Stimulated activated CD4-positive, alpha-beta T cell treated with anti-CD3 and anti-CD28 coated beads, TNF-alpha, amount 100 ng/mL, for 24 hours (primary cell): ENCODE measurements around the gene HMOX1.
"Not testable (repeated sequence)": the region's sequence is repeated elsewhere in the genome, so short reads cannot be mapped to it uniquely, and the experiment has no call there.

Experiments
- DNase-seq, 3 experiments: peaks; one replicate each; pipeline ENCODE4 v3.0.0-alpha.2; 2020; ENCODE audit warnings: low read depth in 3 of 3

HMOX1 gene

DNA sequence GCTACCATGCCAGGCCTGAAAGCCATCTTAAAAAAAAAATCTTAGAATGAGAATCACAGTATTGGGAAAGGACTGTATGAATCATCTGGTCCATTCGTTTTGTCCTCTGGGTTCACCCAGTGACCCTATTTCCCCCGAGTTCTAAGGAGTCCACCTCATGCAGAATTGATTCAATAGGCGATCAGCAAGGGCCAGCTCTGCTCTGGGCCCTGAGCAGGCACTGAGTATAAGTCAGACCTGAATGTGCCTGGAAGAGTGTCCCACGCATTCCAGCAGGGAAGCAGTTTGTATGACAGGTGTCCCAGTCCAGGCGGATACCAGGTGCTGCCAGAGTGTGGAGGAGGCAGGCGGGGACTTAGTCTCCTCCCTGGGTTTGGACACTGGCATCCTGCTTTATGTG, 883 bp upstream of the HMOX1 start:
- DNase-seq: no peak

- DNase-seq: no peak
Observed at GRCh38 chr22:35381424-35382009, 621 bp downstream of the HMOX1 start.

- DNase-seq: no peak
Observed at GRCh38 chr22:35383679-35384071, 2.8 kb downstream of the HMOX1 start.

DNA sequence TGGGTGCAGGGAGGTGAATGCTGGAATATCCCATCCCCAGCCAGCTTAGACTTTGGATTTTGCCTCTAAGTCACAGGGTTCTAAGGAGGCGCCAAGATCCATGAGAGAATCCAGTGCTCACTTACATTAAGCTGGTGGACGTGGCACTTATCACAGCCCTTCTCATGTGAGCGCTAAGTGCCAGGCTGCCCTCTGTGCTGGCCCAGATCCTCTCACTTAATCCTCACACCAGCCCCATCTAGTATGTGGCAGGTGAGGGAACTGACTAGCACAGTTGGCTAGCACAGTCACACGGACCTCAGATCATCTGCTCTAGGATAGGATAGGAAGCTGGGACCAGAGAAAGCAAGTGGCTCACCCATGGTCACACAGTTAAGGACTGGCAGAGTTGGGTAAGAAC, 3.6 kb downstream of the HMOX1 start:
- DNase-seq: no peak

GRCh38 chr22:35384975-35385588, 4.2 kb downstream of the HMOX1 start:
- no peak for DNase-seq

DNA sequence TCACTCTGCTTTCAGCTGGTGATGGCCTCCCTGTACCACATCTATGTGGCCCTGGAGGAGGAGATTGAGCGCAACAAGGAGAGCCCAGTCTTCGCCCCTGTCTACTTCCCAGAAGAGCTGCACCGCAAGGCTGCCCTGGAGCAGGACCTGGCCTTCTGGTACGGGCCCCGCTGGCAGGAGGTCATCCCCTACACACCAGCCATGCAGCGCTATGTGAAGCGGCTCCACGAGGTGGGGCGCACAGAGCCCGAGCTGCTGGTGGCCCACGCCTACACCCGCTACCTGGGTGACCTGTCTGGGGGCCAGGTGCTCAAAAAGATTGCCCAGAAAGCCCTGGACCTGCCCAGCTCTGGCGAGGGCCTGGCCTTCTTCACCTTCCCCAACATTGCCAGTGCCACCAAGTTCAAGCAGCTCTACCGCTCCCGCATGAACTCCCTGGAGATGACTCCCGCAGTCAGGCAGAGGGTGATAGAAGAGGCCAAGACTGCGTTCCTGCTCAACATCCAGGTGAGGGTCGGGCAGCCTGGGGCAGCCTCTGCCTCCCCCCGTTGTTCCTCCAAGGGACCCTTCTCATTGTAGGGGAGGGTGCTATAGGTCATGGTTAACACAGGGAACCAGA, 5.9 kb downstream of the HMOX1 start:
- no peak for DNase-seq

- no peak for DNase-seq
Observed at GRCh38 chr22:35390933-35391332, 10.0 kb downstream of the HMOX1 start.

DNA sequence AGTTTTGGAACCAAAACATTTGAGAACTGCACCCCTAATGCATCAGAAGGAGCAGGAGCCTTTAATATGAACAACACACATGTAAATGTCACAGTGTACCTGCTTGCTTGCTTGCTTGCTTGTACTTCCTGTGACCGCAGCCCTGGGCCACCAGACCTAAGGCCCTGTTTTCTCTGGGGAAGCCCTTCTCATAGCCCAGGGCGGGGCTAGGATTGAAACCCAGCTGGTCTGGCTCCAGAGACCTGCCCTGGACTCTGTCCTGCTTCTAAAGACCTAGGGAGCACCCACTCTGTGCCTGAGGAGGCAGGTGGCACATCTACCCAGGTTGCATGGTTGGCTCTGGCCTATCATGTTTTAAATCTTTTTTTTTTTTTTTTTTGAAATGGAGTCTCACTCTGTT, 11.5 kb downstream of the HMOX1 start:
- no peak for DNase-seq

- DNase-seq: no peak
Observed at GRCh38 chr22:35393116-35394010, 12.5 kb downstream of the HMOX1 start.

- no peak for DNase-seq
Observed at GRCh38 chr22:35394011-35394312, 13.1 kb downstream of the HMOX1 start.

DNA sequence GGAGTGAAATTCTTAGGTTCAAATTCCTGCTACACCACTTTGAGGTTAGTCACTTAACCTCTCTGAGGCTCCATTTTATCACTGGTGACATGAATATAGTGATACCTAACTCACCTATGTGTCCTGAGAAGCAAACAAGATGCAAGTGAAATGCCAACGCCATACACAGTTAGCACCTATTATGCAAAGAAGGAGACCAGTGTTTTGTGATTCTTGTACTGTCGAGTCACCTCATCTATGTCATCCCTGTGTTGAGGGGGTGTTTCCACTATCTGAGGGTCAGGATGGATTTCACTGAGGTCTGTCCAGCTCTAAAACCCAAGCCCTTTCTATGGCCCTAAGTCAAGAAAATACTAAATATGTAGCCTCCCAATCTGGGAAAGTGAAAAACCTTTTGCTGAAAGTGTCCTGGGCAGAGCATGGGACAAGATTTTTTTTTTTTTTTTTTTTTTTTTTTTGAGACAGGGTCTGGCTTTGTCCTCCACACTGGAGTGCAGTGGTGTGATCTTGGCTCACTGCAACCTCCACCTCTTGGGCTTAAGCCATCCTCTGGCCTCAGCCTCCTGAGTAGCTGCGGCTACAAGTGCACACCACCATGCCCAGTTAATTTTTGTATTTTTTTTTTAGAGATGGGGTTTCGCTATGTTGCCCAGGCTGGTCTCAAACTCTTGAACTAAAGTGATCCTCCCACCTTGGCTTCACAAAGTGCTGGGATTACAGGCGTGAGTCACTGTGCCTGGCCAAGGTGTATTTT, 14.1 kb downstream of the HMOX1 start:
- no peak for DNase-seq

DNA sequence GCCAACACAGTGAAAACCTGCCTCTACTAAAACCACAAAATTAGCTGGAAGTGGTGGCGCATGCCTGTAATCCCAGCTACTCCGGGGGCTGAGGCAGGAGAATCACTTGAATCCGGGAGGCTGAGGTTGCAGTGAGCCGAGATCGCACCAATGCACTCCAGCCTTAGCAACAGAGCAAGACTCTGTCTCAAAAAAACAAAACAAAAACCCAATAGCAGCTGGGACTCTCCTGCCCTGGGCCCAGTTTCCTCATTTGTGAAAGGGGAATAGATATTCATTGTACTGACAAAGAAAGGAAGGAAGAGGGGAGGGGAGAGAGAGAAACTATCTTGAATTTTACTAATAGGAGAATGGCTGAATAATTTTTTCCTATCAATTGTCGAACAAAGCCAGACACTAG, 15.7 kb downstream of the HMOX1 start:
- DNase-seq: not testable (repeated sequence)

DNA sequence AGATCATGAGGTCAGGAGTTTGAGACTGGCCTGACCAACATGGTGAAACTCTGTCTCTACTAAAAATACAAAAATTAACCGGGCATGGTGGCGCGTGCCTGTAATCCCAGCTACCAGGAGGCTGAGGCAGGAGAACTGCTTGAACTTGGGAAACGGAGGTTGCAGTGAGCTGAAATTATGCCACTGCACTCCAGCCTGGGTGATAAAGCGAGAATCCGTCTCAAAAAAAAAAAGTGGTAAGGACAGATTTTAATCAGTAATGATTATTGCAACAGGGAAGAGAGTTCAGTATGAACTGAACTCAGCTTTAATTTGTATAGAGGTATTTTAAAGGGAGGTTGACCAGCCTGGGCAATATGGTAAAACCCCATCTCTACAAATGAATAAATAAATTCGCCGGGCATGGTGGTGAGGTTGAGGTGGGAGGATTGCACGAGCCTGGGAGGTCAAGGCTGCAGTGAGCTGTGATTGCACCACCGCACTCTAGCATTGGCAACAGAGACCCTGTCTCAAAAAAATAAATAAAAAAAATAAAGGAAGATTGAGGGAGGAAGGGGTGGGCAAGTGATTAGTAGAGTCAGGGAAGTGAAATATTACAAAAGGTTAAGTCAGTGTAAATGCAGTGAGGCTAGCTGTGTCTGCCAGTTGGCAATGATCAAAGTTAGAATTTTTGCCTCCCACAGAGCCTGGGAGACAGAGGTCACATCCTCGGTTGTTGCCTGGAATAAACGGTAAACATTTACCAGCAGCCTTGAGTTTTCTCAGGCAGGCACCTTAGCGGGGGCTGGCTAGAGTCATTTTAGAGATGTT, 16.4 kb downstream of the HMOX1 start:
- DNase-seq: no peak

DNA sequence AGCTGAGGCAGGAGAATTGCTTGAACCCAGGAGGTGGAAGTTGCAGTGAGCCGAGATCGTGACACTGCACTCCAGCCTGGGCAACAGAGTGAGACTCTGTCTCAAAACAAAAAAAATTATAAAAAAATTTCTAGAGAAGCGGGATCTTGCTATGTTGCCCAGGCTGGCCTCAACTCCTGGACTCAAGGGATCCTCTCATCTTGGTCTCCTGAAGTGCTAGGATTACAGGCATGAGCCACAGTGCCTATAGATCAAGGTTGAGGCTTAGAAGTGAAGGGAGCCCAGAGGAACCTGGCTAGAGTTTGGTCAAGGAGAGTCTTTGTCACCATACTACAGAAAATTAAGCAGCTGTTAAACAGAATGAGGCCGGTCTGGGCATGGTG, 17.7 kb downstream of the HMOX1 start:
- no peak for DNase-seq

- no peak for DNase-seq
Observed at GRCh38 chr22:35399114-35399677, 18.3 kb downstream of the HMOX1 start.

- DNase-seq: peak; percentile 97
Observed at GRCh38 chr22:35399678-35400500, 19.0 kb downstream of the HMOX1 start, which contains the start of gene MCM5. Gene MCM5 (plus strand): TSS chr22:35400140. CDS start chr22:35400439, 299 bp downstream.

DNA sequence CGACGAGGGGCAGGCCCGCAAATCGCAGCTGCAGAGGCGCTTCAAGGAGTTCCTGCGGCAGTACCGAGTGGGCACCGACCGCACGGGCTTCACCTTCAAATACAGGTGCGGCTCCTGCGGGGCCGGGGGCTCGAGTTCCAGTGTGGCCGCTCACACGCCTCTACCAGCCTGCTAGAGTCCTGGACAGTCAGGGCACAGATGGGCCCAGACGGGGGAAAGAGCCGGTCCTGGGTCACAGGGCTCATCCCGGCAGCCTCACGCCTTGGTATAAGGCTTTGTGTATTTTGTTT, 19.6 kb downstream of the HMOX1 start:
- DNase-seq: peak in 1 of 3 experiments; percentile 15

- DNase-seq: no peak
Observed at GRCh38 chr22:35401863-35402262, 21.0 kb downstream of the HMOX1 start.

DNA sequence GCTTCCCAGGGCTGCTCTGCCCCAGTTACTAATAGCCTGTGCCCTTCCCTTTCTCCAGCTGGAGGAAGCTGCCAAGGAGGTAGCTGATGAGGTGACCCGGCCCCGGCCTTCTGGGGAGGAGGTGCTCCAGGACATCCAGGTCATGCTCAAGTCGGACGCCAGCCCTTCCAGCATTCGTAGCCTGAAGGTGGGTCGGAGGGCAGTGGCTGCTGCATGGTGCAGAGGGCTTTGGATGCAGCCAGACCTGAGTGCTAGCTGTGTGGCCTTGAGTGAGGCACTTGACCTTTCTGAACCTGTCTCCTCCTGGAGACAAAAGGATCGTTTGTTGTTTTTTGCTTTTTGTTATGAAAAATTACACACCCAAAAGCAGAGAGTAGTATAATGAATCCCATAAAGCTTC, 22.5 kb downstream of the HMOX1 start:
- DNase-seq: no peak

DNA sequence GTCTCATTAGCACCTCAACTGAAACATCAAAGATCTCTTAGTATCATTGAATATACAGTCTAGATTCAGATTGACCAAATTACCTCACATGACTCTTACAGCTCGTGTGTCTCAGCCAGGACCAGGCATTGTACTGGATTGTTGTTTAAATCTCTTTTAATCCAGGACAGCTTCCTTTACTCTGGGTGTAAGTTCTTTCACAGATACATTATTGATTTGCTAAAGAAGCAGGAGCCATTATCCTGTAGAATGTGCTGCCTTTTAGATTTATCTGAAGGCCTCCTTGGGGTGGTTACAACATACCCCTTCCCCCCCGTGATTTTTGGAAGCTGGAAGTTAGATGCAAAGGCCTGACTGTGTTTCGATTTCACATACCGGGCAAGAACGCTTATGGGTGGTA, 23.3 kb downstream of the HMOX1 start:
- no peak for DNase-seq
